Smooth muscle cell (in vitro differentiated cells): ENCODE measurements around the gene AGMO. TPM values are rescaled to one million over a fixed set of nuclear protein-coding genes. Genes with fewer than 3 reads are reported as not detected.

Source experiments
- DNase-seq: peaks from one replicate; lab custom pipeline; 2025; ENCODE audit not compliant: unreplicated experiment; lab: John Stamatoyannopoulos, UW
- H2AFZ ChIP-seq: fragments of 200-600 bp; sonication (generic); 2 replicates; pipeline ENCODE4 v1.6.0; 2016; ENCODE audit warnings: antibody characterized with exemption, low read depth, mild to moderate bottlenecking
- H3F3A ChIP-seq: fragments of 200-600 bp; sonication (generic); 2 replicates; pipeline ENCODE4 v1.6.0; 2017; ENCODE audit warnings: antibody characterized with exemption, low read depth
- H3K27ac ChIP-seq: fragments of 200-600 bp; sonication (generic); 2 replicates; pipeline ENCODE4 v1.5.1; 2016; ENCODE audit warnings: low read depth, mild to moderate bottlenecking
- H3K27me3 ChIP-seq: fragments of 200-600 bp; sonication (generic); 2 replicates; pipeline ENCODE4 v1.6.1; 2016; ENCODE audit warnings: low read depth, mild to moderate bottlenecking
- H3K36me3 ChIP-seq: fragments of 200-600 bp; sonication (generic); 2 replicates; pipeline ENCODE4 v1.5.1; 2016; ENCODE audit warnings: low read depth
- H3K4me1 ChIP-seq: fragments of 200-600 bp; sonication (generic); 2 replicates; pipeline ENCODE4 v1.5.1; 2016; ENCODE audit warnings: low read depth
- H3K4me2 ChIP-seq: fragments of 200-600 bp; sonication (generic); 2 replicates; pipeline ENCODE4 v1.6.0; 2016; ENCODE audit warnings: mild to moderate bottlenecking
- H3K4me3 ChIP-seq: fragments of 200-600 bp; sonication (generic); 2 replicates; pipeline ENCODE4 v1.5.1; 2016; ENCODE audit warnings: mild to moderate bottlenecking
- H3K79me2 ChIP-seq: fragments of 200-600 bp; sonication (generic); 2 replicates; pipeline ENCODE4 v1.6.0; 2016; ENCODE audit warnings: low read depth, mild to moderate bottlenecking
- H3K9ac ChIP-seq: fragments of 200-600 bp; sonication (generic); 2 replicates; pipeline ENCODE4 v1.6.0; 2016; ENCODE audit warnings: low read depth
- H3K9me3 ChIP-seq: fragments of 200-600 bp; sonication (generic); replicated peaks from 2 replicates; pipeline ENCODE4 v1.5.1; 2016; ENCODE audit warnings: low read depth
- H4K20me1 ChIP-seq: fragments of 200-600 bp; sonication (generic); 2 replicates; pipeline ENCODE4 v1.6.0; 2016; ENCODE audit warnings: low read depth
- WGBS: methylation state at CpG from one replicate; pipeline ENCODE4 v1.1.7; 2016; ENCODE audit warnings: low lambda C conversion rate; 5-methylcytosine and 5-hydroxymethylcytosine counted together
- polyA plus RNA-seq: library from polyadenylated mRNA; unstranded; fragments of >200 nt; fragmentation: Nextera tagmentation; extraction: Ambion mirVana; gene quantifications from 2 replicates; pipeline ENCODE4 v1.2.1, GENCODE V29; 2016
- total RNA-seq: library from RNA; depleted of rRNA; stranded (reverse); fragments of >200 nt; gene quantifications from 2 replicates; pipeline ENCODE4 v1.2.3, GENCODE V29; 2014
- TF ChIP-seq, protein P1 (sequence below): fragments of 200-600 bp; sonication (generic); IDR thresholded peaks from 2 replicates; pipeline ENCODE4 v1.5.1; 2017; ENCODE audit warnings: borderline replicate concordance, mild to moderate bottlenecking, antibody characterized with exemption; ENCODE audit not compliant: insufficient read depth, poor library complexity, severe bottlenecking

The AGMO gene
- total and polyA plus RNA-seq, 2 experiments from 2014 or later = 0.27 to 0.50 TPM

- Histone ChIP-seq H3K4me3 (no peak overlapping the region), H2AFZ (no peak overlapping the region), H3K9me3 (no peaks in the 10 kb centered on the region), H3K9ac (no peak overlapping the region), H3K27me3 (no peaks in the 10 kb centered on the region), H3K4me2 (no peak overlapping the region), H3K36me3 (no peaks in the 10 kb centered on the region), H3K4me1 (no peaks in the 10 kb centered on the region), H3K79me2 (no peaks in the 10 kb centered on the region), H3F3A (no peaks in the 10 kb centered on the region), H4K20me1 (no peaks in the 10 kb centered on the region), H3K27ac (no peak overlapping the region)
- DNase-seq = no peak
- 97% methylated on average over 1 of the region's 1 CpG for WGBS
- TF ChIP-seq, protein P1, sequence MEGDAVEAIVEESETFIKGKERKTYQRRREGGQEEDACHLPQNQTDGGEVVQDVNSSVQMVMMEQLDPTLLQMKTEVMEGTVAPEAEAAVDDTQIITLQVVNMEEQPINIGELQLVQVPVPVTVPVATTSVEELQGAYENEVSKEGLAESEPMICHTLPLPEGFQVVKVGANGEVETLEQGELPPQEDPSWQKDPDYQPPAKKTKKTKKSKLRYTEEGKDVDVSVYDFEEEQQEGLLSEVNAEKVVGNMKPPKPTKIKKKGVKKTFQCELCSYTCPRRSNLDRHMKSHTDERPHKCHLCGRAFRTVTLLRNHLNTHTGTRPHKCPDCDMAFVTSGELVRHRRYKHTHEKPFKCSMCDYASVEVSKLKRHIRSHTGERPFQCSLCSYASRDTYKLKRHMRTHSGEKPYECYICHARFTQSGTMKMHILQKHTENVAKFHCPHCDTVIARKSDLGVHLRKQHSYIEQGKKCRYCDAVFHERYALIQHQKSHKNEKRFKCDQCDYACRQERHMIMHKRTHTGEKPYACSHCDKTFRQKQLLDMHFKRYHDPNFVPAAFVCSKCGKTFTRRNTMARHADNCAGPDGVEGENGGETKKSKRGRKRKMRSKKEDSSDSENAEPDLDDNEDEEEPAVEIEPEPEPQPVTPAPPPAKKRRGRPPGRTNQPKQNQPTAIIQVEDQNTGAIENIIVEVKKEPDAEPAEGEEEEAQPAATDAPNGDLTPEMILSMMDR = no peak
Observed at GRCh38 chr7:15430911-15431310, 130.9 kb downstream of the AGMO start.

GRCh38 chr7:15430191-15430590, 131.6 kb downstream of the AGMO start:
- Histone ChIP-seq H2AFZ (no peak overlapping the region), H3K27me3 (no peaks in the 10 kb centered on the region), H3K79me2 (no peaks in the 10 kb centered on the region), H3K36me3 (no peaks in the 10 kb centered on the region), H3K4me2 (no peak overlapping the region), H3K4me3 (no peak overlapping the region), H3K27ac (no peak overlapping the region), H3K9me3 (no peaks in the 10 kb centered on the region), H4K20me1 (no peaks in the 10 kb centered on the region), H3F3A (no peaks in the 10 kb centered on the region), H3K9ac (no peak overlapping the region), H3K4me1 (no peaks in the 10 kb centered on the region)
- TF ChIP-seq, protein P1 = no peak
- WGBS = 96% methylated on average over 2 of the region's 2 CpGs
- DNase-seq = no peak

DNA sequence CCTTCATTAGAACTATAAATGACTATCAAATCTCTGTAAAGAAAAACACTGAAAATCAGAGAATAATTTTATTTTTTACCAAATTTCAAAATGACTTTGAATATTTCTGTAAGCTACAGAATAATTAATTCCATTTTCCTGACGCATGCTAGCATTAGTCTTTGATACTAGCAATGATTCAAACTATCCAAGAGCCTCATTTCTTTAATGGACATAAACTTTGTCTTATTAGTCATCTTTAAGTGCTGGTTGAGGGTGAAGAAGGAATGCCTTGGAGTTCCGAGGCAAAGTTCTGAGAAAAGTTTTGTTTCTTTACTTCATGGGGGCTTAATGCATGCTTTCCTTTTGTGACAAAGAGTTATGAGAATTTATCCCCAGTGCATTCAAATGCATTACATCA, 137.3 kb downstream of the AGMO start:
- Histone ChIP-seq H3K79me2 (no peaks in the 10 kb centered on the region), H3K9me3 (no peaks in the 10 kb centered on the region), H4K20me1 (no peaks in the 10 kb centered on the region), H3K4me1 (no peaks in the 10 kb centered on the region), H3K9ac (no peak overlapping the region), H3K36me3 (no peaks in the 10 kb centered on the region), H2AFZ (no peak overlapping the region), H3K4me2 (peak overlapping the region; percentile 37), H3K27me3 (no peaks in the 10 kb centered on the region), H3F3A (no peaks in the 10 kb centered on the region), H3K27ac (peak overlapping the region; percentile 10), H3K4me3 (no peak overlapping the region)
- WGBS = 34% methylated on average over 2 of the region's 2 CpGs
- DNase-seq = no peak
- TF ChIP-seq, protein P1 = no peak

GRCh38 chr7:15419596-15419995, 142.2 kb downstream of the AGMO start:
- Histone ChIP-seq H3K27ac (peak overlapping the region; percentile 13), H3K9ac (no peak overlapping the region), H3K27me3 (no peaks in the 10 kb centered on the region), H4K20me1 (no peaks in the 10 kb centered on the region), H3K36me3 (no peaks in the 10 kb centered on the region), H3K79me2 (no peaks in the 10 kb centered on the region), H3K4me2 (peak overlapping the region; percentile 6), H3K9me3 (no peaks in the 10 kb centered on the region), H3K4me1 (no peaks in the 10 kb centered on the region), H2AFZ (peak overlapping the region; percentile 31), H3F3A (no peaks in the 10 kb centered on the region), H3K4me3 (no peak overlapping the region)
- no peak for DNase-seq
- TF ChIP-seq, protein P1 = no peak
- WGBS = 78% methylated on average over 2 of the region's 2 CpGs
